Astrocyte (in vitro differentiated cells and primary cell): ENCODE measurements around the gene NKAPL. TPM values are rescaled to one million over a fixed set of nuclear protein-coding genes. Genes with fewer than 3 reads are reported as not detected.
A peak's percentile ranks its signal among the peaks of the same experiment; 100 is the strongest.

ENCODE experiments used
- DNase-seq: peaks from one replicate; pipeline ENCODE4 v3.0.0-alpha.2; 2010; ENCODE audit warnings: low read depth
- FAIRE-seq: peaks from 2 replicates; lab custom pipeline; 2011; peaks lifted over from hg19 to GRCh38; lab: Jason Lieb, UNC
- H2AFZ ChIP-seq: 2 replicates; pipeline ENCODE4 v1.6.0; 2012; ENCODE audit warnings: low read depth, low read length, inconsistent platforms
- H3K27ac ChIP-seq: 2 replicates; pipeline ENCODE4 v1.5.1; 2011; ENCODE audit warnings: low read depth, low read length, inconsistent platforms
- H3K27me3 ChIP-seq: 2 replicates; pipeline ENCODE4 v1.6.0; 2011; ENCODE audit warnings: low read length, inconsistent platforms; ENCODE audit not compliant: insufficient read depth
- H3K36me3 ChIP-seq: 2 replicates; pipeline ENCODE4 v1.5.1; 2011; ENCODE audit warnings: low read length, inconsistent platforms; ENCODE audit not compliant: insufficient read depth
- H3K4me1 ChIP-seq: 2 replicates; pipeline ENCODE4 v1.5.1; 2011; ENCODE audit warnings: low read length, inconsistent platforms; ENCODE audit not compliant: insufficient read depth
- H3K4me2 ChIP-seq: 2 replicates; pipeline ENCODE4 v1.6.0; 2012; ENCODE audit warnings: low read length, inconsistent platforms
- H3K4me3 ChIP-seq: 2 replicates; pipeline ENCODE4 v1.5.1; 2011; ENCODE audit warnings: low read depth, mild to moderate bottlenecking, low read length, inconsistent platforms; ENCODE audit not compliant: insufficient read depth
- H3K79me2 ChIP-seq: 2 replicates; pipeline ENCODE4 v1.6.0; 2012; ENCODE audit warnings: mild to moderate bottlenecking, low read length, inconsistent platforms; ENCODE audit not compliant: insufficient read depth
- H3K9ac ChIP-seq: 2 replicates; pipeline ENCODE4 v1.6.0; 2012; ENCODE audit warnings: mild to moderate bottlenecking, low read length, inconsistent platforms
- H3K9me3 ChIP-seq: 2 replicates; pipeline ENCODE4 v1.5.1; 2012; ENCODE audit warnings: low read depth, mild to moderate bottlenecking, low read length, inconsistent platforms; ENCODE audit not compliant: insufficient read depth
- H4K20me1 ChIP-seq: 2 replicates; pipeline ENCODE4 v1.6.0; 2012; ENCODE audit warnings: low read length, inconsistent platforms; ENCODE audit not compliant: insufficient read depth
- H3K27ac Mint-ChIP-seq: one replicate; pipeline ENCODE4 v1.8.0; 2021; ENCODE audit warnings: mild to moderate bottlenecking, mixed read lengths; ENCODE audit not compliant: unreplicated experiment
- H3K27me3 Mint-ChIP-seq: one replicate; pipeline ENCODE4 v1.8.0; 2021; ENCODE audit warnings: low read depth, mixed read lengths; ENCODE audit not compliant: unreplicated experiment
- H3K36me3 Mint-ChIP-seq: one replicate; pipeline ENCODE4 v1.8.0; 2021; ENCODE audit warnings: low read depth, mixed read lengths; ENCODE audit not compliant: unreplicated experiment
- H3K4me1 Mint-ChIP-seq: one replicate; pipeline ENCODE4 v1.8.0; 2021; ENCODE audit warnings: low read depth, mixed read lengths; ENCODE audit not compliant: unreplicated experiment
- H3K4me3 Mint-ChIP-seq: one replicate; pipeline ENCODE4 v1.8.0; 2021; ENCODE audit warnings: mild to moderate bottlenecking, moderate library complexity, mixed read lengths; ENCODE audit not compliant: unreplicated experiment
- H3K9me3 Mint-ChIP-seq: one replicate; pipeline ENCODE4 v1.8.0; 2021; ENCODE audit warnings: mild to moderate bottlenecking, mixed read lengths; ENCODE audit not compliant: unreplicated experiment
- EZH2 ChIP-seq: IDR thresholded peaks from 2 replicates; pipeline ENCODE4 v1.6.1; 2012; ENCODE audit warnings: mild to moderate bottlenecking, low read length, inconsistent platforms; ENCODE audit not compliant: insufficient read depth
- total RNA-seq: library from RNA; stranded (reverse); gene quantifications from 2 replicates; pipeline ENCODE4 v1.2.1, GENCODE V29; 2021
- TF ChIP-seq, protein P1 (sequence below): IDR thresholded peaks from 2 replicates; pipeline ENCODE4 v1.5.1; 2011; ENCODE audit warnings: low read depth, mild to moderate bottlenecking, inconsistent platforms, low read length, moderate library complexity; ENCODE audit not compliant: insufficient read depth

Gene NKAPL
- total RNA-seq, 1 donor from 2014 or later = not detected

DNA sequence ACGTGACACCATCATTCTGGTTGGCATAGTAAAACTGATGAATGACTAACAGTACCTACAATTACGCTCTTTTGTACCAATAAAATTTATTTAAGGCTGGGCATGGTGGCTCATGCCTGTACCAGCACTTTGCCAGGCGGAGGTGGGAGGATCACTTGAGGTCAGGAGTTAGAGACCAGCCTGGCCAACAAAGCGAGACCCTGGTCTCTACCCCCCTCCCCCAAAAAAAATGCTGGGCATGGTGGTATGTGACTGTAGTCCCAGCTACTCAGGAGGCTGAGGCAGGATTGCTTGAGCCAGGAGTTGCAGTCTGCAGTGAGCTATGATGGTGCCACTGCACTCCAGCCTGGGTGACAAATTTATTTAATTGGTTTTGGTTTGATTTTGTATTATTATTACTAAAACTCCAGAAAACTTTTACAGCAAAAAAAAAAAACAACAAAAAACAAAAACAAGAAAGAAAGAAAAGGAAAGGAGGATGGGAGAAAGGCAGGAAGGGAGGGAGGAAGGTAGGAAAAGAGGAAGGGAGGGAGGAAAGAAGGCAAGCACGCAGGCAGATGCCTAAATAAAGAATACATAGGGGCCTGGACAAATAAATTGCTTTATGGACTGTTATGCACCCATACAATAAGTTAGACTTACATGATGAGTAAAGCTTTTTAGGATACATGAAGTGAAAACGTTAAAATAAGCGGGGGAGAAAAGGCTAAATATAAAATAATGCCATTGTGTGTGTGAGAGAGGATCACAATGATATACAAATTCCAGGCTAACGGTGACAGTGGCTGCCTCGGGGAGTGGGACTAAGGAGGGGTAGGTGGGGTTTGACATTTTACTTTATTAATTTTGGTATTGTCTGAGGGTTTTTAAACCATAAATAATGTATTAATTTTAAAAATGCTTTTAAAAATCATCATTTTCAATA lies 34.7 kb upstream of the NKAPL start:
- no peak for FAIRE-seq
- Mint-ChIP-seq H3K27ac (peak overlapping the region; percentile 53), H3K27me3 (peaks cover 8% of the 10 kb centered on the region), H3K4me1 (peaks cover 5% of the 10 kb centered on the region), H3K9me3 (no peaks in the 10 kb centered on the region), H3K4me3 (peak overlapping the region; percentile 97), H3K36me3 (peaks cover 11% of the 10 kb centered on the region)
- Histone ChIP-seq H3K4me2 (peak overlapping the region; percentile 91), H2AFZ (peak overlapping the region; percentile 67), H3K4me3 (peak overlapping the region; percentile 75), H3K27me3 (peaks cover 4% of the 10 kb centered on the region), H3K9ac (peak overlapping the region; percentile 84), H3K4me1 (peaks cover 4% of the 10 kb centered on the region), H3K9me3 (no peaks in the 10 kb centered on the region), H3K36me3 (peaks cover 24% of the 10 kb centered on the region), H3K27ac (peak overlapping the region; percentile 54), H3K79me2 (peaks cover 37% of the 10 kb centered on the region), H4K20me1 (no peaks in the 10 kb centered on the region)
- TF ChIP-seq, protein P1, sequence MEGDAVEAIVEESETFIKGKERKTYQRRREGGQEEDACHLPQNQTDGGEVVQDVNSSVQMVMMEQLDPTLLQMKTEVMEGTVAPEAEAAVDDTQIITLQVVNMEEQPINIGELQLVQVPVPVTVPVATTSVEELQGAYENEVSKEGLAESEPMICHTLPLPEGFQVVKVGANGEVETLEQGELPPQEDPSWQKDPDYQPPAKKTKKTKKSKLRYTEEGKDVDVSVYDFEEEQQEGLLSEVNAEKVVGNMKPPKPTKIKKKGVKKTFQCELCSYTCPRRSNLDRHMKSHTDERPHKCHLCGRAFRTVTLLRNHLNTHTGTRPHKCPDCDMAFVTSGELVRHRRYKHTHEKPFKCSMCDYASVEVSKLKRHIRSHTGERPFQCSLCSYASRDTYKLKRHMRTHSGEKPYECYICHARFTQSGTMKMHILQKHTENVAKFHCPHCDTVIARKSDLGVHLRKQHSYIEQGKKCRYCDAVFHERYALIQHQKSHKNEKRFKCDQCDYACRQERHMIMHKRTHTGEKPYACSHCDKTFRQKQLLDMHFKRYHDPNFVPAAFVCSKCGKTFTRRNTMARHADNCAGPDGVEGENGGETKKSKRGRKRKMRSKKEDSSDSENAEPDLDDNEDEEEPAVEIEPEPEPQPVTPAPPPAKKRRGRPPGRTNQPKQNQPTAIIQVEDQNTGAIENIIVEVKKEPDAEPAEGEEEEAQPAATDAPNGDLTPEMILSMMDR = no peak
- no peak for TF ChIP-seq EZH2
- DNase-seq = no peak

GRCh38 chr6:28225056-28225834 lies 33.9 kb upstream of the NKAPL start, which contains the start of gene ZSCAN9:
Gene ZSCAN9 (plus strand): TSS chr6:28225275. CDS start chr6:28227085, 1,810 bp downstream.
- Histone ChIP-seq H3K4me2 (peak within 1 kb of the TSS; percentile 91), H2AFZ (peak within 1 kb of the TSS; percentile 67), H3K36me3 (peaks cover 28% of the 10 kb centered on the region), H3K27ac (peak within 1 kb of the TSS; percentile 54), H3K9ac (peak within 1 kb of the TSS; percentile 84), H3K79me2 (peaks cover 38% of the 10 kb centered on the region), H3K27me3 (peaks cover 4% of the 10 kb centered on the region), H4K20me1 (no peaks in the 10 kb centered on the region), H3K4me1 (peaks cover 4% of the 10 kb centered on the region), H3K4me3 (peak within 1 kb of the TSS; percentile 75), H3K9me3 (no peaks in the 10 kb centered on the region)
- H3K27me3 Mint-ChIP-seq = peaks cover 8% of the 10 kb centered on the region
- DNase-seq (peak; percentile 88), FAIRE-seq (no peak)
- peak within 1 kb of the TSS; percentile 77 for H3K27ac Mint-ChIP-seq
- peaks cover 12% of the 10 kb centered on the region for H3K36me3 Mint-ChIP-seq
- peaks cover 5% of the 10 kb centered on the region for H3K4me1 Mint-ChIP-seq
- peak within 1 kb of the TSS; percentile 97 for H3K4me3 Mint-ChIP-seq
- no peak for TF ChIP-seq EZH2
- TF ChIP-seq, protein P1 = no peak
- no peaks in the 10 kb centered on the region for H3K9me3 Mint-ChIP-seq
